ENCODE measurements around the gene SYTL5.

The SYTL5 gene

GRCh38 chrX:38018766-38019425 is 12.5 kb downstream of the SYTL5 start:
- DNase-seq, result no peak

DNA sequence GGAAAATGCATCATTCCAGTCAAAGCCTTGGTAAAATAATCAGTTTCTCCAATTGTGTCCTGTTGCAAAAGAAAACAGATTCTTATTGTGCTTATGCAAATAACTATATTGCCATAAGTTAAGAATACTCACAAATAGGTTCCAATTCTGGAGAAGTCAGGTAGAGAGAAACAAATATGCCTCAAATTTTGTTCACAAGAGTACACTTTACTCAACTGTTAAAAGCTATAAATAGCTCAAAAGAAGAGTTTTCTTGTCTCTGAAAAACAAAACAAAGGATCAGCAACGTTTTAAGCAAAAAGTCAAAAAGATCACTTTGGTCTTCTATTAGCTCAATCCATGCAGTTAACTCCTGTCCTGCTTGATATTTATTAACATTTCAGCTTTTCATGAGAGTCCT is 21.9 kb downstream of the SYTL5 start:
- DNase-seq, result no peak

DNA sequence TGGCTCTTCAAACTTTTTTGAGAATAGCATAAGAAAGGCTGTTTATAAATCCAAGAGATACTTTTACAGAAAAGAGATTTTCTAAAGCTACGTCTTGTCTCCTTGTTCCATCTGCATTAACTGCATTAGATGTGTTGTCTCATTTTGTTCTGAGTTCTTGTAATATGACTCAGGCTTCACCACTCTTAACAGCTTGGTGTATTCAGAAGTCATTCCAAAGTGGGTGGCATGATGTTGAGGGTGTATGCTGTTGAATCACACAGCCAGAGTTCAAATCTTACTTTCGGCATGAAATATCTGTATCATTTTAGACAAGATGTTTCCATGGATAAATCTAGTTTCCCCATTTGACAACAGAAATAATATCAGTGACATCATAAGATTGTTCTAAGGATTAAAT is 30.1 kb downstream of the SYTL5 start:
- DNase-seq, result peak in 2 of 56 donors; percentile 0

DNA sequence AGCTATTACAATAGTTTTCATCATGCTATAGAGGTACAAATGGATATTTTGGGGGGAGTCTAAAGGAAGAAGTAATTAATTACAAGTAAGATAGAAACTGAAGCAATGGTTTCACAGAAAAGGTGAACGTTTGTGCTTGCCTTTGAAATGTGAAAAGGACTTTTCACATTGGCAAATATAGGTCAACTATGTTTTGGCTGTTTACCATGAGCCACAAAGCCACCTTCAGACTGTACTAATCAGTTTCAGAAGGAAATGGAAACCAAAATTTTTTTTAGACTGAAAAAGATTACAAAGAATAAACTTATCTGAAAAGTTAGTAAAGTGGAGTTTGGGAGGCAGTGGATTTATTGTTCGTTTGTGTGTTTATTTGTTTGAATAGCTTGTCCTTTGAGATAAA is 32.1 kb downstream of the SYTL5 start:
- no peak for DNase-seq

- no peak for DNase-seq
Measured at GRCh38 chrX:38041237-38041636, 34.9 kb downstream of the SYTL5 start.

- no peak for DNase-seq
Measured at GRCh38 chrX:38044701-38045100, 38.3 kb downstream of the SYTL5 start.

DNA sequence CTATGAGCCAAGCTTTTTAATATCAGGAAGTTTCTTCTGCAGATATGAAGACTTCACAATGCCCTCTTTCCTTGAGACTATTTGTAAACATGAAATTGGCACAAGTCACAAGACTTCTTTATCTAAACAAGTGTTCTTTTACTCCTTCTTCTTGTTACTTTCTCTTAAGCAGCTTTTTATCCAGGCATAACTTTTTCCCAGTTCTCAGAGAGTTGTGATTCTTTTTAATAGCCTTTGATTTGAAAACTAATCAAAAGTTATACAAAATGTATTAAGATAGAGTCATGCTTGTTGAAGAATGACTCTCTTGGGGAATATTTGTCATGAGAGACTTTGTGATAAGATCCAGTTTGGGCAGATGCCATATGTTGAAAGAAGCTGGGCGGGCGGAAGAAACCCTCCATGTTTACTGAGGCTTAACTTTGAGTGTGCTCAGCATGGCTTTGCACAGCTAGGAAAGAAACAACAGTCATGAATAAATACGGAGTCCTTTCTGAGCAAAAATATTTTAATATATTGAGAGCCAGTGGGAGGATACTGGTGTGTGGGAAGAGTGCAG is 39.3 kb downstream of the SYTL5 start:
- DNase-seq, result no peak

DNA sequence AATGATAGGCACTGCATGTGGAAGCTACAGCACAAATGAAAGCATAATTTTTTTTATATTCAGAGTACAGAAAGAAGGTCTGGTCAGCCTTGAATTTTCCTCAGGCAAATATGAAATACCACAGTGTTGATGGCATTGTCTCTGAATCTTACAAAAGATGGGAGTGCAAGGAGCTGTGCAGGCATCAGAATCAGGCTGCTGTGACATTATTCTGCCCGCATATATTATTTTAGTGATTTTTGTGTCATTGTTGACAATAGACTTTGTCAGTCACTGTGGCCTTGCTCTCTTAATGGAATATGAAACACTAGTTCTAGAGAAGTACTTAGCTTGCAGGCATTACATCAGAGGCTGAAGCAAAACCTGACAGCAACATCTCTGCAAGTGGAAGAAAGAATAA is 42.5 kb downstream of the SYTL5 start:
- DNase-seq, result no peak

- DNase-seq, result no peak
Measured at GRCh38 chrX:38050806-38051205, 44.5 kb downstream of the SYTL5 start.

GRCh38 chrX:38052096-38052495 is 45.7 kb downstream of the SYTL5 start:
- no peak for DNase-seq

DNA sequence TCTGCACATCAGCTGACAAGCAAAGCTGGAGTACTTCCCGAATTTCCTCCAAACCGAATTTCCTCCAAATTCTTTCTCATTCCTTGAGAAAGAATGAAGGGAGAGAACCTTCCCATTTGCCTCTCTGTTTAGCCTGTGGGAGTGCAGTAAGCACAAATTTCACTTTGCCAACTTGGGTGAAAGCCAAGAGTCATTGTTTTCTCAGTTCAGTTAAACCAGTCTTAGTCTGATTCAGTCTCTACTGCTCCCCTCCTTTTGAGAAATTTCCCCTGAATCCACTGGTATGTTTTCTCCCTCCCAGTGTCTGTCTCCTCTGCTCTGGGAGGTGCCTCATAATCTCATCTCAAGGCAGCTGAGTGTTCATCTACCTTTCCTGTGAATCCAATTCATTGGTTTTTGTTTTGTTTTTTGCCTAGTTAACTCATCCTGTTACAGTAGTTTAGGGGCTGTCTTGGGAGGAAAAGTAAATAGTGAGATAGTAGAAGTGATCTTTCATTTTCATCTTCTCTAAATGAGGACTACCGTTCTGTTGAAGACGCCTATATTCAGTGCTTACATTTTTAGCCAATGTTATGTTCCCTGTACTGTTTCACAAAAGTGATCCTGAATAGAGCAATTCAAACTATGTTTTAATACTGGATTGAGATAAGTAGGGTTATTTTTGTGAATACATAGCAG is 49.0 kb downstream of the SYTL5 start:
- DNase-seq, result no peak

- DNase-seq, result no peak
Measured at GRCh38 chrX:38060331-38060878, 54.1 kb downstream of the SYTL5 start.

DNA sequence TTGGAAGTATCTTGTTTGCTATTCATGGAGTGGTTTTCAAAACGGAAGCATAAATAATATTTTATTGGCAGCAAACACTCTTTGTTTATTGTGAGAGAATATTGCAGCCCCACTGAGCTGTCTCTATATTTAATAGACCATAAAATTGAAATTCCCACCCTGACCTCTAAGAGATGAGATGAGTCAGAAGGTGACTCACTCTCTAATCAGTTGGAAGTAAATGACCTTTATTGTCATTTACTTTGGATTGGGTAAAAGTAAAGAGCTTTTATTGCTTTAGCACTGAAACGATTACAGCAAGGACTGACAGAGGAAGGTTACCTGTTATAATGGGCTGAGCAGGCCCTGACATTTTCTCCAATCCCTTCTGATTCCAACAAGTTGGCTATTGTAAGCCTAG is 55.0 kb downstream of the SYTL5 start:
- DNase-seq, result no peak

DNA sequence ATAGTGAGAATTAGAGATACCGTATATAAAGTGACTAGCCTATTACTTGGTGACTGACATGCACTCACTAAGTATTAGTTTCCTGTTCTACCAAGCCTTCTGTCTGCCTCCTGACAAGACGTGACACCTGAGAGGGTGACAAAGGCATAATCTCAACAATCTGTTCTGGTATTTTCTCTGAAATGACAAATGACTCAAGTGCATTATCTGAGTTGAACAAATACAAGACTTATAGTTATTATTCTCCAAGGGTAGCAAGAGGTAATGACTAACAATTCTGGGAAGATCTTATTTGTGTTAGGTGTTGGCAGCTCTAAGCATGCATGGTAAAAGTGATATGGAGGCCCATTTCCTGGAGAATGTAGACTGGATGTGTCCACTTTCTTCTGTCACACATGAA is 60.6 kb downstream of the SYTL5 start:
- DNase-seq, result no peak

DNA sequence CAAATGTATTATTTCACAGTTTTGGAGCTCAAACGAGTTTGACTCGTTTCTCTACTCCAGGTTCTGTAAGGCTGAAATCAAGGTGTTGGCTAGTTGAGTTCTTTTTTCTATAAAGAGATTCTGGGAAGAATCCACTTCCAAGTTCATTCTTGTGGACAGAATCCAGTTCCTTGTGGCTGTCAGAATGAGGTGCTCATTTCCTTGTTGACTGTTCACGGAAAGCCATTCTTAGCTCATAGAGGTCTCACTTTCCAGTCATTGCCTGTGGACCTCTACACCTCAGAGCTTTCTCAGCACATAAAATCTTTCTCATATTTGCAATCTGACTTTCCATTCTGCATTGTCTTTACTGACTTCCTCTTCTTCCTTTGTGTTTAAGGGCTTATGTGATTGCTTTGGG is 62.9 kb downstream of the SYTL5 start:
- DNase-seq, result no peak

DNA sequence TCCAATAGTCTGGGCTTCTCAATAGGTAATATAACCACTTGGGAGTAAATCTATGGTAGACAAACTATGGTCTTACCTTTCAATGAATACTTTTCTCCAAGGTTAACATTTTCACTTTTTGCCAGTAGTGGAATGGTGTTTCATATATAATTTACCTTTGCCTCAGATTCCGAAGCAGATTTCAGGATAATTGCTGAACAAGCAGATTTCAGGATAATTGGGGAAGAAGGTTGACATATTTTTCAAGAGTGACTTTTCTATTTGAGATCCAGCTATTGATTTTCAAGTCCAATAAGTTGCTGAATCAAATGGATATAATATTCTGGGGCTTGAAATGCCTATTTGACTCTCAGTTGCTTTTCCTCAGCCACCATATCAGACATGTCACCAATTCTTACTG is 63.6 kb downstream of the SYTL5 start:
- DNase-seq, result no peak

DNA sequence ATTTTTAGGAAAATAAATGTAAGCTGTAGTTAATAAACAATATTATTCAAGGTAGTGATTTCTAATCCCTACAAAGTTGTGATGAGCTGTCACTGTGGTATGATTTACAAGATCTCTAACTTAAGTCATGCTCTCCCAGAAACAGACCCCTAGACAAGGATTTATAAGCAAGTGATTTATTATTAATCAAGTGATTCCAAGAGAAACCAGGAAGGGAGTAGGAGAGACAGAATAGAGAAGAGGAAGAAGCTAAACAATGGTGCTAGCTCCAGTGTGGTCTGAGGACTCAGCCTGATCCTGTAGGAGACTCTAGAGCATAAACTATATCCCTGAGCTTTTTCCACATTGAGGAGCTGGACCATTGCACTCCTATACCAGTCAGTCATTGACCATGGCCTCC is 73.1 kb downstream of the SYTL5 start:
- no peak for DNase-seq

DNA sequence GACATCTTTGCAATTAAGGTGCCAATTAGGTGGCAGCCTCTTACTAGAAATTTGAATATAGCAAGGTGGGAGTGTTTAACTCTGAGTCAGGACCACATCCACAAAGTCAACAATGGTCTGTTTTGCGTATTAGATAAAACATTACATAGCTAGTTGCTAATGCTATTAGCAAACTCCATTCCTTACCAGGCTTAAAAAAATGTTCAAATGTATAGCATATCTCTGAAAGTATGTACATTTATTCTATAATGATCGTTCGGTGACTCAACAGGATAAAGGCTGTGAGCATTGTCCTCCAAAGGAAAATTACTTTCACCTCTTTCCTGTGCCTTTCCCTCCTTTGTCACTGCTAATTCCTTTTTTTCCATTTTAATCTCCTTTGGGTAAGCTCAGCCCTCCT is 74.5 kb downstream of the SYTL5 start:
- DNase-seq, result no peak

- no peak for DNase-seq
Measured at GRCh38 chrX:38081909-38082308, 75.6 kb downstream of the SYTL5 start.

- DNase-seq, result no peak
Measured at GRCh38 chrX:38082309-38082708, 76.0 kb downstream of the SYTL5 start.

GRCh38 chrX:38085813-38086212 is 79.5 kb downstream of the SYTL5 start:
- DNase-seq, result no peak

DNA sequence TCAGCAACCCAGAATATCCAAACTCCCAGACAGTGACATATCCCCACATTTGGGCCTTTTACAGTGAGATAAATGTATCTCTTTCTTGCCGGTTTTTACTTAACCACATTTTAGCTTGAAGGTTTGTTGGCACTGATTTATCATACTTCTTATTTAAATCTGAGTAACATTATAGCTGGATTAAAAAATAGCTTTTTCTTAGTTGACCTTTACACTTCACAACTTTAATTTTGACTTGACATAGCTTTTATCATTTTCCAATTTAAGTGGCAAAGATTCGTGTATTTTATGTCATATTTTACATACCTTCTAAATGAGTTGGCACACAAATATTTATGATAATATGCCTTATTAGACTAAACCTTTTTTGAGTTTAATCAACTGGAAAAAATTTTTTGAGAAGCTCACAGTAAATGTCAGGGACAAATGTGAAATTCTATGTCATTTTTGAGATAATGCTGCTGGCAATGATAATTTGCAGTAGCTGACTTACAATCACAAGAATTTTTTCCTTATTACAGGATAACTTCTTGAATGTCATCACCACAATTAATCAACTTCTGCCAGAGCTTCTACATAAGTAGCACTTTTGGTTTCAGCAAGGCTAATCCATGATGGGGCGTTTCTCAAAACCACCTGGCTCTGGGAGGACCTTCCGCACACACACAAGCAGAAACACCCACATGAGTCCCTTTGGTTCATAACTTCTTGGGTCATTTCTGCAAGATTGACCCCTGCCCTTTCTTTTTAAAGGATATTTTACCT is 80.3 kb downstream of the SYTL5 start:
- no peak for DNase-seq

Measured in nucleus accumbens (tissue), 56 donors.